Glomerular visceral epithelial cell (primary cell): ENCODE data around the gene RAI14.
A peak's percentile ranks its signal among the peaks of the same experiment; 100 is the strongest.
"Not testable (repeated sequence)": the region's sequence is repeated elsewhere in the genome, so short reads cannot be mapped to it uniquely, and the experiment has no call there.

ENCODE experiments used
- DNase-seq: peaks from one replicate; pipeline ENCODE4 v3.0.0-alpha.2; 2016; ENCODE audit errors: extremely low spot score

RAI14 gene

DNA sequence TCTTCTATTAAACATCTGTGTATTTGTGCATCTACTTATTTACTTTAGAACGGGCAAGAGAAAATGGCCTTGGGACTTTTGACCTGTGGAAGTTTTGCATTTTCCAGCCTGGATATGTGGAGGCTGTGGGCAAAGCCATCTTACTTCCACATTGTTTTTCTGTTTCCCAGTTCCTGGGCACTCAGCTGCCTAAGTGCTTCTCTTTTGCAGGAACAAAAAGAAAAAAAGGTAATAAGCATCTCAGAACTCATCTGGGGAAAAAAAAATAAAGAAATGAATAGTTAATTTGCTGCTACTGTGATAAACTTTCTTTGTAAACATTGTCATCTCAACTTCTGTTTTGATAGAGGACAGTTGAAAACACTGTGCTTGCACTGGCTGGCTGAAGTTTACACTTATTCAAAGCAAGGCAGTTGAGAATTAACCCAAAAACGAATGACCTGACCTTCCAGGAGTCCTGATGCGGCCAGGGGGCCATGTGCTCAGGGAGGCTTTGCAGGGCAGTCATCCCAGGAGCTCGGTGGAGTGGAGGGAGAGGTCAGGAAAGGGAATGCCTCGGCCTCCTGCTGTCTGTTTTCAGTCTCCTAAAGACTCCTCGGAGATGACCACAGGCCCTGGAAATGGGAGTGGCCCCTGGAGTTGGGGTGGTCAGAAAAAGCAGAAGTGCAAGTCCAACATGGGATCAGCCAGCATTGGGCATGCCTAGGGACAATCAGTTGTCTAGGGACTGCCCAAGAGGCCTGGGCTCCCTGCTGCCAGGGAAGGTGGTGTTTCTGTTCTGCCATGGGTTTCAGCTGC is 75.5 kb downstream of the RAI14 start:
- DNase-seq: no peak

DNA sequence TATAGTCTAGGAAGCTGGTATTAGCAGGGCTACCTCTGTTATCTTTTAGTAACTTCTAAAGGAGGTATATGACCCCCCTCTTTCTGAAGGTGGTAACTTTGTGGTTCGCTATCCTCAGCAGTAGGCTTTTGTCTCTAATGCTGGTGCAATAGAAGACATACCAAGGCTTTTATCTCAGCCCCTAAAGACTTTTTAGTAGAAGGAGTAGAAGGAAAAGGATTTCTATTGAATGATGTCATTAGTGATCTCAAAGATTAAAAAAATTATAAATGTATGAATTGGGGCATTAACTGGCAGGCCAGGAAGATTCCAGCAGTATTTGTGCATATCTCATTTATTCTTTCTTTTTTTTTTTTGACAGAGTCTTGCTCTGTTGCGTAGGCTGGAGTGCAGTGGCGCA is 78.2 kb downstream of the RAI14 start:
- DNase-seq: no peak

DNA sequence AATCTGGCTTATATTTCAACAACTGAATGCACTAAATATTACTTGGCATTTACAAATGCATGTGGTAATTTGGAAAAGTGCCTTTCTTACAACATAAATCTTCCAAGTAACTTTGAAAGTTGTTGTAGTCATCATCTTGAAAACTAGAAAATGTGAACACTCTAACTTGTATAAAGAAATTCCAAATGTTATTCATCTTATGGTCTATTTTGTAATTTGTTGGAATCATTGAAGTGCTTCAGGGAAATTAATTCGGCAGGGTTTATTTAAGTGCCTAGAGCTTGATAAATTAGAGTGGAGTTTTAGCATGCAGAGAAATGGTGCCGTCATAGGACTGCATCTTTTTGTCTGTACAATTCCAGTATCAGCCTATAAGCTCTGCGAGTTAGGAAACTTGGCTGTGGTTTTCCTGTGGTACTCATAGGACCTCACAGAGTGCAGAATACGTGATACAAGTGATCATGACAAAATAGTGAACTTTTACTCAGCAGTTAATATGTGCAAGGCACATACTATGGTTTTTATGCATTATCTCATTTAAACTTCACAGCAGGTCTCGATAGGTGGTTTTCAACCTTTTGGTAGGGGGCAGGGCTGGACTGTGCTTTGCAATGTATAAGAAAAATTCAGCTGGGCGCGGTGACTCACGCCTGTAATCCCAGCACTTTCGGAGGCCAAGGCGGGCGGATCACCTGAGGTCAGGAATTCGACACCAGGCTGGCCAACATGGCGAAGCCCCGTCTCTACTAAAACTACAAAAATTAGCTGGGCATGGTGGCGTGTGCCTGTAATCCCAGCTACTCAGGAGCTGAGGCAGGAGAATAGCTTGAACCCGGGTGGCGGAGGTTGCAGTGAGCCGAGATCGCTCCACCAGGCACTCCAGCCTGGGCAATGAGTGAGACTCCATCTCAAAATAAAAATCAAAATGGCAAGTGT is 79.6 kb downstream of the RAI14 start:
- peak; percentile 53 for DNase-seq

DNA sequence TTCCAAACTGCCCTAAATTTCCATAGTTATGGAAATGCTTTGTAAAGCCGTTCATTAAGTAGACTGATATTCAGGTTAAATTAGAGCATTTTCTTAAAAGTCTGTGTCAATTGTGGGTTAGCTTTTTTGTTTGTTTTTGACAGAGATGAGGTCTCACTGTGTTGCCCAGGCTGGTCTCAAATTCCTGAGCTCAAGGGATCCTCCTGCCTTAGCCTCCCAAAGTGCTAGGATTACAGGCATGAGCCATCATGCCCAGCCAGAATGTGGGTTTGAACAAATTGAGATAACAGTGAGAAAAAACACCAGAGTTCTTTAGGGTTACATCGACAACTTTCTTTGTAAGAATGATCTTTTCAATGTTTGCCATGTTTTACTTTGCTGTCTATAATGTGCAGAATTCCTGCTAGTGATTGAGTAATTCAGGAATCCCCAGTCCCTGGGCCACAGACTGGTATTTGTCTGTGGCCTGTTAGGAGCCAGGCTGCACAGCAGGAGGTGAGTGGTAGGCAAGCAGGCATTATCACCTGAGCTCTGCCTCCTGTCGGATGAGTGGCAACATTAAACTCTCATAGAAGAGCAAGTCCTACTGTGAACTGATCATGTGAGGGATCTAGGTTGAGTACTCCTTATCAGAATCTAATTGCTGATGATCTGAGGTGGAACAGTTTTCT is 80.5 kb downstream of the RAI14 start:
- DNase-seq: peak; percentile 87

DNA sequence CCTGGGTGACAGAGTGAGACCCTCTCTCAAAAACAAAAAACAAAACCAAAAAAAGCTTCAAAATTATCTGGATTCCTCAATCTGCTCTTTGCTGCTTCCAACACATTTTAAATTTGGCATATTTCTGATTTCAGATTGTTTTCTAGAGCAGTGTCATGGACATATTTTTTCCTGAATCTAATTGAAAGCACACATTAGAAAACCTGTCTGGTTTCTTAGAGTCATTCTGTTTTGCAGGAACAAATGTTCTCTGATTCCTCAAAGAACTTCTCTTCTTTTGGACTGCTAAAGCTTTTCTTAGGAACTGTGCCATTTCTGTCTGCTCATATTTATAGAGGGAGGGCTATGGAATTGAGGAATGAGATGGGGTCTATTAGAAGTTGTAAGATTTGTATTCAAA is 81.6 kb downstream of the RAI14 start:
- no peak for DNase-seq

DNA sequence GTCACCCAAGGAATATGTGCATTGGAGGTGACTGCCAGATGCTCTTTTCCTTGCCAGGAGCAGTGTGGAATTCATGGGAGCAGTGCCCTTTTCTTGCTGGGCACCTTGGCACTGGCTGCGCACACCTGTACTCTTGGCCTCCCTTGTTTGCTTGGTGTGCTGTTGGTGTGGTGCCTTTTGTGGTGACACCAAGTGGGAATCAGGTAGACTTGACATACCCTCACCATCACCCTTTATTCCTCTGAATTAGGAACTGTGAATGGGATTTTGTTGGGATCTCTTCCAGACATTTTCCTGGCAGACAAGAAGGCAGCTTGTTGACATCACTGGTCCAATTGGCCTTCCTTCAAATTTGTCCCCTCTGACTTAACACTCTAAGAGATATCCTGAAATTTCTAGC is 82.3 kb downstream of the RAI14 start:
- DNase-seq: no peak

DNA sequence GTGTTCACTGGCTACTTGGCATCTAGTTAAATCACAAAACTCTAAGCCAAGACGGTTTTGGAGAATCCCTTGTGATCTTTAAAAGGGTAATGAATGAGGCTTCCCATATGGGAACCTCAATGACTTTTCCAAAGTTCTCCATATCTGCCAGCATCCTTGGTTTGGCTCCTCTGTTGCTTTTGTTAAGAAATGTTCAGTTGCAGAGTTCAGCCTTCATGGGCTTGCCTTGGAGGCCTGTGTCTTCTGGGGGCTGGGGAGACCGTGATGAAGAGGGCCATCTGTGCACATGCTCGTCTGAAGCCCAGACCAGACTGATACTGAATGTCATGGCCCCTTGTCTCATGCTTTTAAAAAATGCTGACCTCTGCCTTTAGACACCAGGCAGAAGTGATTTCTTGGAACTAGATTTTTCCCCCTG is 84.3 kb downstream of the RAI14 start:
- DNase-seq: no peak

DNA sequence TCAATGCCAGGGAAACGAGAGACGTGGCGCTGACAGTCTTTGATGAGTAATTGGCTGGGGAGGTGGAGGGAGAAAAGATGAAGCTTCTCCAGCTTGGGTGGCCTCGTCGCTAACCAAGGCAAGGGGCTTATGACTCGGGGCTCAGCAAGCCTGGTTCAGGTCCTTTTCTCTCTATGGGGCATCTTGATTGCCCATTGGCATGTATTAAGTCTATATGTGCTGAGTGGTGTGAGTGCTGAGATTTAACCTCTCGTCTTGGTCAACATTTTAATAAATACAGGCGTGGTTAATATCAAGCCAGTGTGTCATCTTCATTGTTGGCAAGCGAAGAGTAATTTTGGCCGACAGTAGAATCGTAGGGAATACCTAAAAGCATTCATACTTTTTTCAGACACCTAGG is 85.9 kb downstream of the RAI14 start:
- DNase-seq: peak; percentile 43

DNA sequence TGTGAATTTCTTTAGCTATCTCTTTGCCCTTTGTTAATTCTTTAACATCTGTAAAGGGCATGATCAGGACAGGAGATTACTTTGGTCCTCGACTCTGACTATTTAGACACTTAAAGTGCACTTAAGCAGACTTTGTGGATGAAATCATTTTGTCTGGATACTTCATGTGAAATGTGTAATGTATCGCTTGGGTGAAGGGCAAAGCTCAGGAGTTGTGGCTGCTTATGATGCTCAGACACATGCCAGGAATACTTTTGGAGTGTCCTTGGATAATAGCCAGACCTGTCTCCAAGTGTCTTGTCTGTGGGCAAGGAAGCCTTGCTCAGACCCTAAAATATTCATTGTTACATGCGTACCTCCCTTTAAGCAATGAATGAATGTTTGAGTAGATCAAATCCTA is 87.8 kb downstream of the RAI14 start:
- peak; percentile 97 for DNase-seq

DNA sequence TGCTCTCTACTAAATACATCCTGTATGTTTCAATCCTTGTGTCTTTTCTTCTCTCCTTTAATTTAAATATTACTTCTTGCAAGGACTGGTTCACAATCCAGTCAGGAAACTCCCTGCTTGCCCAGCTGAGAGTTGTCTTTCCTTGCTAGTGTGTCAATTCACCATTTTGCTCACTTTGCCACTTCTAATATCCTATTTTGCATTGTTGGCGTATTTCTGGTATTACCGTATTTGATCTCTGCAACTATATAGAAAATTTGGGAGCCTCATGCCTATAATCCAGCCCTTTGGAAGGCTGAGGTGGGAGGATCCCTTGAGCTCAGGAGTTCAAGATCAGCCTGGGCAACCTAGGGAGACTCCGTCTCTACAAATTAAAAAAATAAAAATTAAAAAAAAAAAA is 92.3 kb downstream of the RAI14 start:
- no peak for DNase-seq

DNA sequence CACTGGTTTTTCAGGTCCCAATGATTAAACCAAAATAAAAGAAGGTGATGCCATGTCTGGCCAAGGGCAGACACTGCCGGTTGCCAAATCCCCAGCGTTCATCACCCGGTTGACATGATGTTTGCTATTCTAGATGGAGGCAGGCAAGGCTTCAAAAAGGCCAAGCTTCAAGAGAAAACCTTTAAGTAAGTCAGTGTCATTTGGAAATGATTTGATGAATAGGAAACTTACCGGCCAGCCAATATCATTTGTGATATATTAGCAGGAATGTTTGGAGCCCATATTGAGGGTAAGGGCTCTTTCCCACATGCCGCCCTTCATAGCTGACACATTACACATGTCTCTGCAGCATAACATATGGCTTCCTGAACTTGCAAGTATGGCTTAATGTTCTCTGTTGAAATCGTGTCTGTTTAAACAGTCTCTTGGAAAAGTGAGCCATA is 93.3 kb downstream of the RAI14 start:
- no peak for DNase-seq

DNA sequence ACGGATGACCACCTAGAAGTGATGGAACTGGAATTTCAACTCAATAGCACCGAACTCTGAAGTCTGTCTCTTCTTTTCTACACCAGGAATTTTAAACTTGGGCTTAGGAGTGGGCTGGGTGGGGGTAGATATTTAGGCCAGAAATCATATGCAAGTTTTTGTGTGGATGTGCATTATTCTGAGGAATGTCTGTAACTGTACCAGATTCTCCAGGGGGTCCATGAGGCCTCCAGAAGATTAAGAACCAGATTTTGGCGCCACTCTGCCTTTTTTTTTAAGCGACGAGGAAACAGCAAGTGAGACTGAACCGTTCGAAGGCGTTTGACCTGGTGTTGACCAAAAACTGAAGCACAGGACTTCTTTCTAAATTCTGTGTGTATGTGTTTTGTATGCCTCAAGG is 94.1 kb downstream of the RAI14 start:
- no peak for DNase-seq

DNA sequence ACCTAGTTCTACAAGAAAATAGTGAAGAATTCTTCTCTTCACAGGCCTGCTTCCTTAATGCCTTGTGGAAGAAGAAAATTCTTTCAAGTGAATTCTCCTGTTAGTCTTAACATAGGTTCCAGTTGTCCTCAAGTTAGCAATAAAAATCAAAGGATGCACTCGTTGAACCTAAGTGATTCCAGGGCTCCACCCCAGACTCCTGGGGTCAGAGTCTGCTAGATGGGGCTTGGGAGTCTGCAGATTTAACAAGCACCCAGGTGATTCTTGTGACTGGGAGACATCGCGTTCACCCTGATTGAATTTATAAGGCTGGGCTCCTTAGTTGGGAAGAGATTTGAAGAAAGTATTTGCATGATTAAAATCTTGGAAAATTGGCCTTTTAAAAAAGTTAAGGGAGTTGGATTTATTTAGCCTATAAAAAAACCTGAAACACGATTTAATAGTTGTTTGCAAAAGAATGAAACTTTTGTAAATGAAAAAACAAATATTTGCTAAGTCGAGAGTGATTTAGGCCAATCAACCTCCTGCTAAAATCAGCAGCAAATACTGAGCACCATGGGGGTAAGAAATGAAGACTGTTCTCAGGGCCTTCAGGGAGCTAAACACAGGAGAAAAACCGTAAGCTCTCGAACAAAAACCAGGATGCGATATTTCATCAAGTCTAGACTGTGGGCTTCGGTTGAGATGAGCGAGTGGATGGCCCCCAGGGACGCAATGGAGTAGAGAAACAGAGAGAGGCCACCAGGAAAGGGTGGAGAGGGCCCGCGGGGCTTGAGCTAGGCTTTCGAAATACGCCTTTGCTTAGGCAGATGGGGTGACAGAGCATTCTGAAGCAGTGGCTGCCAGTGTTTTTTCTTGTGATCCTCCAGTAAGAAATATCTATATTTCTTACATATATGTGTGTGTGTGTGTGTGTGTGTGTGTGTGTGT is 95.9 kb downstream of the RAI14 start:
- no peak for DNase-seq

DNA sequence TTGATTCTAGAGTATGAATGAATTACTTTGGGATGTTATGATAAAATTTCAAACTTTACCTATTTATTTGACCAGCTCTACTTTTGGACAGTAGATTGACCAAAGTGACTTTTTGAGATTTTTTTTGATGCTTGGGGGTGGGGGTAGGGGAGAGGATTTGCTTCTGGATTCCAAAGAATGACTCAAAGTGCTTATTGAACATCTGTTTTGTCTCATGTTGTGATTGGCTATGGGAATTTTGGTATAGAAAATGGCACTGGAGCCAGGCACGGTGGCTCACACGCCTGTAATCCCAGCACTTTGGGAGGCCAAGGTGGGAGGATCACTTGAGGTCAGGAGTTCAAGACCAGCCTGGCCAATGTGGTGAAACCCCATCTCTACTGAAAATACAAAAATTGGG is 97.1 kb downstream of the RAI14 start:
- not testable (repeated sequence) for DNase-seq

DNA sequence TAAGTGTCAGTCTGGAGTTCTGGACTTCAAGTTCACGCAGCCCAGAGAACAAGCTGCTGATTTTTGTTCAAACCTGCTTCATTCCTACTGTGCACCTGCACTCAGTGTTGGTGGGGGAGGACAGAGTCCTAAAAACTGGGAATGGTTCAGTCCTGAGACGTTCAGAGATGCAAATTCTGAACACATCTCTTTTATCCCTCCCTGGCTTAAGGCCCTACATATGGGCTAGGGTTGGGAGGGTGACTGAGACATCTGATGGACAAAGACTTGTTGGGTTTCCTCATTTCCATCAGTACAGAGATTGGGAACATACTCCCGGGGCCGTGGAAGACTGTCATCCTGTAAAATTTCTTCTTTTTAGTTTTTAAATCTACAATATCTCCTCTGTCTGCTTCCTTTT is 99.8 kb downstream of the RAI14 start:
- no peak for DNase-seq

DNA sequence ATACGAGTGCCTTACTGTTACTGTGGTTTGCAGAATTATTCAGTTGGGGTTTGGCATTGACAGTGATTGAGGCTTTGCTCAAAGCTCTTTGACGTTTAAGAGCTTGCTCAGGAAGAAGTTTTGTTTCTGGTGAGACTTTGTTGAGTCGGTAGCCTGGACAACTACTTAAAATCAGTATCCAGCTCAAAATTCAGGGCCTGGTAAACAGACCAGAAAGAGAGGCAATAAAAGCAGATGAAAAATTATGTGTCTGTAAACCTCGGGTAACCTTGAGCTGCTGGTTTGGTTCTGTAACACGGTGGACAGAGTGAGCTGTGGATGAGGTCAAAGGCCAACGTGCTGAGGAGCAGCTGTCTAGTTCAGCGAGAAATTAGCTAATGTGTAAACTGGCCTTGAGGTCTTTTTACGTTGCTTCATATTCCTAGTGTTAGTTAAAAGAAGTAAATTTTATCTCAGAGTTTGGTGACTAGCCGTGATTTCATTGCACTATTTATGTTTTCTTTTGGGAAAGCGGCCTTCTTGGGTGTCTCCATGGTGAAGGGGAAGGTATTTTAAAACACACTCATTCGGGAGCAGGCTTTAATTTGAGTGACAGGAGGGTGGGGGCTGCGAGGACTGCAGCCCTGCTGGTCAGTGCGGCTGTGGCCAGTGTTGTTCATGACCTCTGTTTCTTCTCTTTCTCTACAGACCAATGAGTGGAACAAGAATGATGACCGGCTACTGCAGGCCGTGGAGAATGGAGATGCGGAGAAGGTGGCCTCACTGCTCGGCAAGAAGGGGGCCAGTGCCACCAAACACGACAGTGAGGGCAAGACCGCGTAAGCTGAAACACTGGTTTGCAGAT is 100.9 kb downstream of the RAI14 start:
- peak; percentile 60 for DNase-seq

DNA sequence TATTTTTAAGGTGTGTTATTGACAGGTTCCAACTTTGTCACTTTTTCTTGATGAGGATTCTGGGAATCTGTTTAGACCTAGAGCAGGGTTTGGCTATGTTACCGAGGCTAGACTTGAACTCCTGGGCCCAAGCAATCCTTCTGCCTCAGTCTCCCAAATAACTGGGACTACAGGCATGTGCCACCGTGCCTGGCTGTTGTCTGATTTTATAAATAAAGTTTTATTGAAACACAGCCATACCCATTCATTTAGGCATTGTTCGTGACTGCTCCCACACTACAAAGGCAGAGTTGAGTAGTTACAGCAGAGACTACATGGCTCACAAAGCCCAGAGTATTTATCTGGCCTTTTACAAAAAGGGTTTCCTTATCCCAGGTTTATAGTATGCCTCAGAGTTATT is 102.4 kb downstream of the RAI14 start:
- DNase-seq: no peak

DNA sequence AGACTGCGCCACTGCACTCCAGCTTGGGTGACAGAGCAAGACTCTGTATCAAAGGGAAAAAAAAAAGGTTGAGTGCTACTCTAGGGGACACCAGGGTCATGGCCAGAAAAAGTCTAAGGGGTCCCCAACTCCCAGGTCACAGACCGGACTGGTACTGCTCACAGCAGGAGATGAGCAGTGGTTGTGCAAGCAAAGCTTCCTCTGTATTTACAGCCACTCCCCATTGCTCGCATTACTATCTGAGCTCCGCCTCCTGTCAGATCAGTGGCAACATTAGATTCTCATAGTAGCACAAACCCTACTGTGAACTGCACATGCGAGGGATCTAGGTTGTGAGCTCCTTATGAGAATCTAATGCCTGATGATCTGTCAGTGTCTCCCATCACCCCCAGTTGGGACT is 103.1 kb downstream of the RAI14 start:
- not testable (repeated sequence) for DNase-seq

DNA sequence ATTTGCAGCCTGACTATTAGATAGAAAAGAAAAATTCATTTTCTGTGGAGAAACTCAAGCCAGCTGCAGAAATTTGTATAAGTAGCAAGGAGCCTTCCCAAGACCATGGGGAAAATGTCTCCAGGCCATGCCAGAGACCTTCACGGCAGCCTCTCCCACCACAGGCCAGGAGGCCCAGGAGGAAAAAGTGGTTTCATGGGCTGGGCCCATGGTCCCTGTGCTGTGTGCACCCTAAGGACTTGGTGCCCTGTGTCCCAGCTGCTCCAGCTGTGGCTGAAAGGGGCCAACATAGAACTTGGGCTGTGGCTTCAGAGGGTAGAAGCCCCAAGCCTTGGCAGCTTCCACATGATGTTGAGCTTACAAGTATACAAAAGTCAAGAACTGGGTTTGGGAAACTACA is 109.5 kb downstream of the RAI14 start:
- DNase-seq: no peak

DNA sequence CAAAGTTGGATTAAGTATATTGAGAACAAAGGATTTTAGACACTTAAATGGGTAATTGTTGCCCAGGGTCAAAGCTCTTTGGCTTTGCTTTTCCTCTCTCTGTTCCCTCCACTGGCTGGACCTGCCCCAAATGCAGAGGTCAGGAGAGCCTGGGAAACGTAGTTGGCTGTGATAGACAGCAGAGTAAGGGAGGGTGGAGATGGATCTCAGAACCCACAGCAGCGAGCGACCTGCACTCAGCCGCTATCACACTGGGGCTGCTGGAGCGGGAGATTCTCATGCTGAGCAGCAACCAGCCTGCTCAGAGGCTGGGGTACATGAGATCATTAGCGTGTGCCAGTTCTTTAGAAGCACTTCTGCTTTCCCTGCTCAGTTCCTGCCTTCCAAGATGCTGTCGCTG is 111.1 kb downstream of the RAI14 start:
- DNase-seq: no peak
